ENCODE results near the gene CACNA1D.

Gene CACNA1D

GRCh38 chr3:53846851-53847155 is 352.4 kb downstream of the CACNA1D start:
- Histone ChIP-seq H3K4me3 (ENCODE audit: low read length) (peak overlapping the region; percentile 88), H3K27ac (ENCODE audit: low read length) (no peak overlapping the region), H3K4me2 (ENCODE audit: low read length) (peak overlapping the region; percentile 87), H3K9me3 (ENCODE audit: insufficient read depth, low read length) (no peaks in the 10 kb centered on the region), H3K79me2 (ENCODE audit: low read length) (no peaks in the 10 kb centered on the region), H3K27me3 (ENCODE audit: low read depth, low read length) (no peaks in the 10 kb centered on the region), H2AFZ (ENCODE audit: low read depth, low read length) (no peak overlapping the region), H3K36me3 (replicated peaks; ENCODE audit: low read depth, low read length) (no peaks in the 10 kb centered on the region), H4K20me1 (ENCODE audit: insufficient read depth, low read length) (no peaks in the 10 kb centered on the region), H3K9ac (ENCODE audit: low read length) (no peak overlapping the region), H3K4me1 (ENCODE audit: low read length) (peaks cover 36% of the 10 kb centered on the region)
- TF ChIP-seq, protein P1, sequence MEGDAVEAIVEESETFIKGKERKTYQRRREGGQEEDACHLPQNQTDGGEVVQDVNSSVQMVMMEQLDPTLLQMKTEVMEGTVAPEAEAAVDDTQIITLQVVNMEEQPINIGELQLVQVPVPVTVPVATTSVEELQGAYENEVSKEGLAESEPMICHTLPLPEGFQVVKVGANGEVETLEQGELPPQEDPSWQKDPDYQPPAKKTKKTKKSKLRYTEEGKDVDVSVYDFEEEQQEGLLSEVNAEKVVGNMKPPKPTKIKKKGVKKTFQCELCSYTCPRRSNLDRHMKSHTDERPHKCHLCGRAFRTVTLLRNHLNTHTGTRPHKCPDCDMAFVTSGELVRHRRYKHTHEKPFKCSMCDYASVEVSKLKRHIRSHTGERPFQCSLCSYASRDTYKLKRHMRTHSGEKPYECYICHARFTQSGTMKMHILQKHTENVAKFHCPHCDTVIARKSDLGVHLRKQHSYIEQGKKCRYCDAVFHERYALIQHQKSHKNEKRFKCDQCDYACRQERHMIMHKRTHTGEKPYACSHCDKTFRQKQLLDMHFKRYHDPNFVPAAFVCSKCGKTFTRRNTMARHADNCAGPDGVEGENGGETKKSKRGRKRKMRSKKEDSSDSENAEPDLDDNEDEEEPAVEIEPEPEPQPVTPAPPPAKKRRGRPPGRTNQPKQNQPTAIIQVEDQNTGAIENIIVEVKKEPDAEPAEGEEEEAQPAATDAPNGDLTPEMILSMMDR (IDR thresholded peaks at IDR 0.05; ENCODE audit: low read depth, low read length) = no peak
- TF ChIP-seq EZH2phosphoT487 (IDR thresholded peaks at IDR 0.05; ENCODE audit: low read depth) = no peak

GRCh38 chr3:53849916-53850315 is 355.5 kb downstream of the CACNA1D start:
- TF ChIP-seq EZH2phosphoT487 (IDR thresholded peaks at IDR 0.05; ENCODE audit: low read depth) = no peak
- TF ChIP-seq, protein P1 (IDR thresholded peaks at IDR 0.05; ENCODE audit: low read depth, low read length) = no peak
- Histone ChIP-seq H3K36me3 (replicated peaks; ENCODE audit: low read depth, low read length) (no peaks in the 10 kb centered on the region), H2AFZ (ENCODE audit: low read depth, low read length) (no peak overlapping the region), H4K20me1 (ENCODE audit: insufficient read depth, low read length) (no peaks in the 10 kb centered on the region), H3K27me3 (ENCODE audit: low read depth, low read length) (no peaks in the 10 kb centered on the region), H3K9me3 (ENCODE audit: insufficient read depth, low read length) (no peaks in the 10 kb centered on the region), H3K27ac (ENCODE audit: low read length) (no peak overlapping the region), H3K4me2 (ENCODE audit: low read length) (no peak overlapping the region), H3K4me1 (ENCODE audit: low read length) (peaks cover 12% of the 10 kb centered on the region), H3K4me3 (ENCODE audit: low read length) (no peak overlapping the region), H3K9ac (ENCODE audit: low read length) (no peak overlapping the region), H3K79me2 (ENCODE audit: low read length) (no peaks in the 10 kb centered on the region)

GRCh38 chr3:53850895-53851294 is 356.5 kb downstream of the CACNA1D start:
- Histone ChIP-seq H2AFZ (ENCODE audit: low read depth, low read length) (no peak overlapping the region), H3K9ac (ENCODE audit: low read length) (no peak overlapping the region), H3K9me3 (ENCODE audit: insufficient read depth, low read length) (no peaks in the 10 kb centered on the region), H3K27ac (ENCODE audit: low read length) (no peak overlapping the region), H4K20me1 (ENCODE audit: insufficient read depth, low read length) (no peaks in the 10 kb centered on the region), H3K36me3 (replicated peaks; ENCODE audit: low read depth, low read length) (no peaks in the 10 kb centered on the region), H3K27me3 (ENCODE audit: low read depth, low read length) (no peaks in the 10 kb centered on the region), H3K79me2 (ENCODE audit: low read length) (no peaks in the 10 kb centered on the region), H3K4me1 (ENCODE audit: low read length) (peaks cover 6% of the 10 kb centered on the region), H3K4me3 (ENCODE audit: low read length) (no peak overlapping the region), H3K4me2 (ENCODE audit: low read length) (no peak overlapping the region)
- TF ChIP-seq, protein P1 (IDR thresholded peaks at IDR 0.05; ENCODE audit: low read depth, low read length) = no peak
- no peak for TF ChIP-seq EZH2phosphoT487 (IDR thresholded peaks at IDR 0.05; ENCODE audit: low read depth)

DNA sequence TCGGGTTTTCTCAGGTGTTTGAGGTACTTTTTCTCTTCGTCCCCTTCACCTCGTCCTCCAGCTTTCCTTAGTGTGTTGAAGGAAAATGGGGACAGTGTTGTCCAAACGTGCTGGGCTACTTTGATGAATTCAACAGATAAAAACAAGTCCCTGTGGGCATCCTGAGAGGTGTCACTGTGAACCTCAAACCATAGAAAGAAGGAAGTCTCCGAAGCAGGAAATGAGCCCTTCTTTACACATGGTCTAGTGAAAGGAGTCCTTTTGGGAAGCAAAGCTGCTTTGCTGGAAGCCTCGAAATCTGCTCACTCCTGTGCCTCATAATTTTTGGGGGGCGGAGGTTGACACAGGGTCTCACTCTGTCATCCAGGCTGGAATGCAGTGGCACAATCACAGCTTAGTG is 362.6 kb downstream of the CACNA1D start:
- H2AFZ ChIP-seq (ENCODE audit: low read depth, low read length) = no peak overlapping the region
- TF ChIP-seq EZH2phosphoT487 (IDR thresholded peaks at IDR 0.05; ENCODE audit: low read depth) = no peak
- TF ChIP-seq, protein P1 (IDR thresholded peaks at IDR 0.05; ENCODE audit: low read depth, low read length) = no peak
- peak overlapping the region; percentile 44 for H3K4me2 ChIP-seq (ENCODE audit: low read length)
- H3K79me2 ChIP-seq (ENCODE audit: low read length) = no peaks in the 10 kb centered on the region
- H3K4me1 ChIP-seq (ENCODE audit: low read length) = peaks cover 18% of the 10 kb centered on the region
- H3K9ac ChIP-seq (ENCODE audit: low read length) = no peak overlapping the region
- peaks cover 30% of the 10 kb centered on the region for H3K36me3 ChIP-seq (replicated peaks; ENCODE audit: low read depth, low read length)
- H4K20me1 ChIP-seq (ENCODE audit: insufficient read depth, low read length) = no peaks in the 10 kb centered on the region
- H3K9me3 ChIP-seq (ENCODE audit: insufficient read depth, low read length) = no peaks in the 10 kb centered on the region
- no peak overlapping the region for H3K4me3 ChIP-seq (ENCODE audit: low read length)
- H3K27me3 ChIP-seq (ENCODE audit: low read depth, low read length) = no peaks in the 10 kb centered on the region
- no peak overlapping the region for H3K27ac ChIP-seq (ENCODE audit: low read length)

Measured in OCI-LY3 (cell line).